Gastroesophageal sphincter (tissue), 3 donors: Measurements from ENCODE around the gene FBLN1.

Experiments used
- CTCF ChIP-seq, 4 experiments: fragments of 200-600 bp in 2 of 4; fragments of 450-650 bp in 2 of 4; sonication (generic) in 1 of 4; IDR thresholded peaks; one replicate each; pipeline ENCODE4 v1.5.1; 2017 to 2019; ENCODE audit warnings: antibody characterized with exemption in 4 of 4, mild to moderate bottlenecking in 2 of 4, moderate library complexity in 2 of 4
- POLR2A ChIP-seq, 2 donors: fragments of 450-650 bp; IDR thresholded peaks; one replicate each; pipeline ENCODE4 v1.6.1; 2017; ENCODE audit warnings: antibody characterized with exemption in 2 of 2, mild to moderate bottlenecking in 2 of 2, moderate library complexity in 1 of 2
- POLR2AphosphoS5 ChIP-seq: sonication (generic); formaldehyde crosslinking; IDR thresholded peaks from one replicate; pipeline ENCODE4 v1.6.1; 2017; ENCODE audit warnings: antibody characterized with exemption

- TF ChIP-seq POLR2AphosphoS5 (no peak), CTCF (IDR thresholded peaks at IDR 0.05) (no peak), POLR2A (IDR thresholded peaks at IDR 0.05) (no peak)
Measured at GRCh38 chr22:45615364-45615763, 112.7 kb downstream of the FBLN1 start.
